T47D (cell line): Measurements from ENCODE around the gene ZNF672.

Experiments
- DNase-seq, 2 experiments: peaks; one replicate each; pipeline versions ENCODE4 v3.0.0 to v3.0.0-alpha.2; 2011 to 2012; ENCODE audit warnings: low read depth in 1 of 2, low spot score in 1 of 2
- JUND ChIP-seq: IDR thresholded peaks from 2 replicates; pipeline ENCODE4 v1.6.1; 2012; ENCODE audit warnings: low read depth
- in situ Hi-C: cut with HindIII; loops from 2 replicates; pipeline ENCODE4 v1.10.0; 2016; ENCODE audit warnings: low sequenced_read_pairs, low pct_unique_long_range_greater_than_20kb

The ZNF672 gene

DNA sequence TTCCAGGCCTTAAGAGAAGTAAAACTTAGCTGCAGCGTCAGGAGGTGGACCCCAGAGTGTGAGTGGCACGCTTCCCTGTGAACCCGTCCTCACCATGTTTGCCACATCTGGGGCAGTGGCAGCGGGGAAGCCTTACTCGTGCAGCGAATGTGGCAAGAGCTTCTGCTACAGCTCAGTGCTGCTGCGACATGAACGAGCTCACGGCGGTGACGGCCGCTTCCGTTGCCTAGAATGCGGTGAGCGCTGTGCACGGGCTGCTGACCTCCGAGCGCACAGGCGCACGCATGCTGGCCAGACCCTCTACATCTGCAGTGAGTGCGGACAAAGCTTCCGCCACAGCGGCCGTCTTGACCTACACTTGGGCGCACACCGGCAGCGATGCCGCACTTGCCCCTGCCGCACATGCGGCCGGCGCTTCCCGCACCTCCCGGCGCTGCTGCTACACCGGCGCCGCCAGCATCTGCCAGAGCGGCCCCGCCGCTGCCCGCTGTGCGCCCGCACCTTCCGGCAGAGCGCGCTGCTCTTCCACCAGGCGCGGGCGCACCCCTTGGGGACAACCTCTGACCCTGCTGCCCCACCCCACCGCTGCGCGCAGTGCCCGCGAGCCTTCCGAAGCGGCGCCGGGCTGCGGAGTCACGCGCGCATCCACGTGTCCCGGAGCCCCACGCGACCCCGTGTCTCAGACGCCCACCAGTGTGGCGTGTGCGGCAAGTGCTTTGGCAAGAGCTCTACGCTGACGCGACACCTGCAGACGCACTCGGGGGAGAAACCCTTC lies 9.3 kb downstream of the ZNF672 start:
- in situ Hi-C loops = no loop called here
- DNase-seq = no peak
- TF ChIP-seq JUND = no peak

GRCh38 chr1:248847956-248848561 lies 10.0 kb downstream of the ZNF672 start:
- in situ Hi-C loops = no loop called here
- no peak for TF ChIP-seq JUND

GRCh38 chr1:248848602-248849001 lies 10.6 kb downstream of the ZNF672 start:
- TF ChIP-seq JUND = no peak
- no peak for DNase-seq
- in situ Hi-C loops = no loop called here

More at GRCh38 chr1:248847956-248848561, 10.0 kb downstream of the ZNF672 start:
- DNase-seq = no peak

DNA sequence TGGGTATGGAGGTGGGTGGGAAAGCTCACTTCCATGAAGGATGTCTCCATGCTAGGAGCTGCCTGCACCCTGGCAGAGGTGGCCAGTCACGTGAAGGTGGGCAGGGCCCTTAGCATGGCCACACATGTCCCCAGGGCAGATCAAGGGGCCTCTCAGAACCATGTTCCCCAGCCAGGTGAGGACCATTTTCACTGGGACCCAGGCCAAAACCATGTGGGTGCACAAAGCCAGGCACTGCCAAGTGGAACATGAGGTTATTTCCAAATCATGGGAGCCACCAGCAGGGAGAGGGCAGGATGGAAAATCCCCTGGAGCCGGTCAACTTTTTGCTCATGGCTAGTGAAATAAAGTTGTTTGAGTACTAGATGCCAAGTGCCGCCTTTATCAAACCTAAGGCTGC lies 11.1 kb downstream of the ZNF672 start:
- no peak for DNase-seq
- in situ Hi-C loops = no loop called here

GRCh38 chr1:248849637-248850036 lies 11.6 kb downstream of the ZNF672 start:
- DNase-seq = no peak
- no peak for TF ChIP-seq JUND
- in situ Hi-C loops = no loop called here

More for the DNA sequence above, 11.1 kb downstream of the ZNF672 start:
- no peak for TF ChIP-seq JUND

DNA sequence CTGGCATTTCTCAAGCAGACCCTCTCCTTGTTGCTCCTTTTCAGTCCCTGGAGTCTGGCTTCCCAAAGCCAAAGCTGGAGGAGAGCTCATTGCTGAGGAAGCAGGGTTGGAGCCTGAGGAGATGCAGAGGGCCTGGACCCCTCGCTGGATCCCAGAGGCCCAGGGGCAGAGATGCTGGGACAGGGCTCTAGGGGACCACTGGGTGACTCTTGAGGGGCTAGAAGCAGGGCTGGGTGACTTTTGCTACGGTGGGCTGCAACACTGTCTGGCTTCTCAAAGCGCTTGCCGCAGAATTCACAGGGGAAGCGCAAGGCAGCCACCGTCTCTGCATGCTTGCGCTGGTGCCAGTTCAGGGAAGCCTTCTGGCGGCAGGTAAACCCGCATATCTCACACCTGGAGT lies 12.1 kb downstream of the ZNF672 start:
- in situ Hi-C loops = no loop called here
- TF ChIP-seq JUND = no peak
- DNase-seq = no peak

DNA sequence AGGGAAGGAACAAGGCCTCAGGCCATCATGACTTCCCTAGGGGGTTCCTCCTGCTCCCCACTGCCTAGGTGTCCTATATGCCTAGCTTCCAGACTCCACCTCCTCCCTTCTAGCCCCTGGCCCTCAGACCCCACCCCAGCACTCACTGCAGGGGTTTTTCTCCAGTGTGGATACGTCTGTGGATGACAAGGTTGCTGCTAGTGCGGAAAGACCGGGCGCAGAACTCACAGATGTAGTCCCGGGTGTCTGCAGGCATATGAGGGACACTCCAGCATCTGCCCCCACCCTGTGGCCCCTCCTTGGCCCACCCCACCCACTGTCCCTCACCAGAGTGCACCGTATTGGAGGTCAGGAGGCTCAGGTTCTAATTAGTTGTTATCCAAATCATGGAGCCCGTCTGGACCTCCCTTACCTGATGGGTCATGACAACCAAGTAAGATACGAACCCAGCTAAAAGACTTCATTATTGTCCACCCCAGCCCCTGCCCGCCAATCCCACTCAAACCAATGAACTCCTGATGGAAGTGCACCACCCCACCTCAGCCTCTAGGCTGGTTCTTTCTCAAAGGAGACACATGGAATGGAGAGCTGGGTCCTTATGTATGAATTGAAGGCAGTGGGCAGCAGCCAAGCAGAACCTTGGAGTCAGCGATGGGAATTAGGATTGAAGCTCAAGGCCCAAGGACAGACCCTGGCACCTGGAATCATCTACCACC lies 12.7 kb downstream of the ZNF672 start:
- no peak for DNase-seq
- in situ Hi-C loops = no loop called here
- TF ChIP-seq JUND = no peak

DNA sequence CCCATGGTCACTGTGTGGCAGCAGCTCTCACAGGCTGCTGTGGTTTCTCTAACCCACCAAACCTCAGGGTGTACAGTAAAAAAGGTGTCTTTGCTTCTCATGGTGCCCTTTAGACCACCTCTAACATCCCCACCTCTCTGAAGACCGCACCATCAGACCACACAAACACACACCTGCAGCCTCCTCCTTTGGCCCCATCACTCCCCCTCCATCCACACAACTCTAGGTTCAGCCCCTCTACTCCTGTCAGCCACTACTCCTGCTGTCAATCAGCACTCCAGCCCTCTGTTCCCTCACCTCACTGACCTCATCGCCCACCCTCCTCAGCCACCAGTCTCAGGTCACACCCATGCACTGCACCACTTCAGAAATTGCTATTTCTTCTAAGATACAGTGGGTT lies 13.4 kb downstream of the ZNF672 start:
- DNase-seq = no peak
- no peak for TF ChIP-seq JUND
- in situ Hi-C loops = no loop called here

GRCh38 chr1:248852481-248853405 lies 14.7 kb downstream of the ZNF672 start:
- DNase-seq = no peak
- TF ChIP-seq JUND = no peak
- in situ Hi-C loops = no loop called here

DNA sequence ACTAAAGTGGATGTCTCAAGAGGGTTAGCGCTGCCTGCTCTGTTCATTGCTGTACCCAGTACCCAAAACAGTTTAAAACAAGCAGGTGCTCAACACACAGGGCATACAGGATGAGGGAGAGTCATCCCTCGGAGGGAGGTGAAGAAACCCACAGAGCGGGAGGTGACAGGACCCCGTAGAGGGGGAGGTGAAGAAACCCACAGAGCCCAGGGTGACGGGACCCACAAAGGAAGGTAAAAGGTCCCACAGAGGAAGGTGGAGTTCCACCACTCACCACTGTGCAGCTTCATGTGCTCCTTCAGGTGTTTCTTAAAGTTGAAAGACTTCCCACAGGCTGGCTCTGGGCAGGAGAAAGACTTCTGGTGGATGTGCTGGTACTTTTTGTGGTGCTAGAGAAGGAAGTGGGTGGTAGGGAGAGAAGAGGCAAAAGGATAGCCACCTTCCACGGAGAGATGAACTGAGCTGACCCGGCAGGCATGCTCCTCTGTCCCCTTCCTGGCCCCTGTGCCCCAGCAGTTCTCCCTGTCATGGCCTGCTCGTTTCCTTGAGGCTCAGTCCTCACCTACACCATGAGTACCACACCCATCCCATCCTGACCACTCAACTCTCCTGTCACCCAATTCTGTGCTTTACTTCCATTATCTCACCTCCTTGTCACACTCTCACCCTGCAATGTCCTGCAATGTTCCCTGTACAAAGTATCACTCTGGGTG lies 15.8 kb downstream of the ZNF672 start:
- in situ Hi-C loops = no loop called here
- TF ChIP-seq JUND = no peak

GRCh38 chr1:248855580-248855979 lies 17.6 kb downstream of the ZNF672 start:
- no peak for TF ChIP-seq JUND
- in situ Hi-C loops = no loop called here
- no peak for DNase-seq

More for the DNA sequence above, 15.8 kb downstream of the ZNF672 start:
- DNase-seq = no peak

DNA sequence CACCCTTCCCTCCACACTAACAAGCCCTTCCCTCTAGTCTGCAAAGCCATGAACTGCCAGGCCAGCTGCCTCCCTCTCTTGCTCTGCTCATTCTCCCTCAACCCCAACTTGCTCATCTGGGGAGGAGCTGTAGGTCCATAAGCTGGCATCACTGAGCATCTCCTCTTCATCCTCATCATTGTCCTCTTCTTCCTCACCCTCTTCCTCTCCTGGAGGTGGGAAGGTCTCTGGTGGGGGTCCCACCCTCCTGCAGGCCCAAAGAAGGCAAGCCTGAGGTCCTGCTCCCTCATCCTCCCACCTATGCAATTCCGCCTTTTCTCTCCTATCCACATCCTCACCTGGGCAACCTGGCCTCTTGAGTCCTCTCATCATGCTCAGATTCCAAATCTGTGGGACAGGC lies 18.2 kb downstream of the ZNF672 start:
- TF ChIP-seq JUND = no peak
- in situ Hi-C loops = no loop called here
- no peak for DNase-seq
